HG03060 (cell line): ENCODE results near the gene PRCC.

Experiments used
- ATAC-seq: cut with Tn5 transposase; IDR thresholded peaks from one replicate; pipeline ENCODE4 v1.9.1; 2021; ENCODE audit warnings: low read depth, moderate number of reproducible peaks; ENCODE audit not compliant: unreplicated experiment

PRCC gene

DNA sequence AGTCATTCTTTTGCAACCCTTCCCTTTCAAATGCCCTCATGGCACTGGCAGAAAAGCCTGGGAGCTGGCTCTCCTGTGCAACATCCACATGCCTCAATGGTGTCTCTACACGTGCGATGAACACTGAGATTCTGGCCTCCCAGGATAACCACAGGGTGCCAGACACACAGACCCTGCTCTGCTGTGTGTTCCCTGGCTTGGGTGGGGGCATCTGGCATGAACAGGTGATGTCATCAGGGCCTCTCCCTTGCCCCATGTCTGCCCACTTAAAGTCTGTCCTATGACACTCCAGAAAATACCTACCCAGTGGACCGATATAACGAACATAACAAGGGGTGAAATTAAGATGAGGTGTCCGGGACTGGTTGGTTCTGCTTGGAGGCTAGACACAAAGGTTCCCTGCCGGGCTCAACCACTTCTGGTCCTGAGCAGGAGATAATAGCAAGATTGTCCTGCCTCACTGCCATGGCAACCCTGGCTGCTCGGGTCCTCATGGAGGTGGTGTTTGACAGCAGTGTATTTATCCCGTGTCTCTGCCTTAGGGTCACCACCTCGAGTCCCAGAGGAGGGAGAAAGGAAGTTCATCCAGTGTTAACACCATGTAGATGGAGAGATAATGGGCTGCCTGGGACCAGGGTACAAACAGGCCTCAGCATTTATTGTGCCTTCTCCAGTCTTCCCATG, 72.2 kb downstream of the PRCC start:
- ATAC-seq, result no peak

- no peak for ATAC-seq
Observed at GRCh38 chr1:156840186-156840897, 73.0 kb downstream of the PRCC start.

- ATAC-seq, result no peak
Observed at GRCh38 chr1:156840898-156841279, 73.6 kb downstream of the PRCC start.

GRCh38 chr1:156841295-156841855, 74.0 kb downstream of the PRCC start:
- ATAC-seq, result no peak

DNA sequence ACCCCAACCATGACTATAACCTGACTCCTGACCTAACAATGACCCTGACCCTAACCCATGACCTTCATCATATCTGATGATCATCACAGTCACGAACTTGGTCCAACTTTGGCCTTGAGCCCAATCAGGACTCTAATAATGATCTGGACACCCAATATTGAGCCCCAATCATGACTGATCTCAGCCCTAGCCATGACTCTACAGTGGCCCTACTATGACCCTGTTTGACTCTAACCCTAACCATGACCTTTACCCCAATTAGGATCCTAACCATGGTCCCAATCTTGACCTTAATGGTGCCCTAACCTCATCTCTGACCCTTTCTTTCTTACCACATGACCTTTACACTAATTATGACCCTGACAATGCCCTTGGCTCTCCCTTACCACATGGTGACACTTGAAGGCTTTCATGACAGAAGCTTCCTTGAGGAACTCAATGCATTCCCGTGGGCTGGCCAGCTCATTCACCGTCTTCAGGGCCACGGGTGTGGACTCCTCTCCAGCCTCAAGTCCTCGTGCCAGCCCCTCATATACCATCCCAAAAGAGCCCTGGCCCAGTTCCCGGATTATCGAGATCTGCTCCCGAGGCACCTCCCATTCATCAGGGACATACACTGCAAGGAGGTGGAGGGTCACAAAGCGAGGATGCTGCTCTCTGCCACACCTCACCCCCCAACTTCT, 75.4 kb downstream of the PRCC start:
- no peak for ATAC-seq

DNA sequence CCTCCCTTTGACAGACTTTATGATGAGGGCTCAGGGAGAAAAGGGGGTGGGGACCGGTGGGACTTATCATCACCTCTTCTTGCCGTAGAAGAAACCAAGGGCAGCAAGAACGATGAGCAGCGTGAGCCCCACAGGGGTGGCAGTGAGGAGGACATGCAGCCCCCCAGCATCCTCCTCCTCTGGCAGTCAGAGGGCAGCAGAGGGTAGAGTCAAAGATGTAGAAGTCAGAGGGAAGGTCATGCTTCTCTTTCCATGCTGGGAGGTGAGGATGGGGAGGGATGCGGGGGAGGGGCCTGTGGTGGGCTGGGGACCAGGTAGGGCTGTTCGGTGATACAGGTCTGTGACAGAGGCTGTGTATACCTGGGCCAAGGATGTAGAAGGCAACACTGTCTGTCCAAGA, 76.8 kb downstream of the PRCC start:
- ATAC-seq, result no peak

GRCh38 chr1:156844638-156845037, 77.3 kb downstream of the PRCC start:
- ATAC-seq, result no peak

- ATAC-seq, result no peak
Observed at GRCh38 chr1:156845055-156845952, 78.0 kb downstream of the PRCC start.

DNA sequence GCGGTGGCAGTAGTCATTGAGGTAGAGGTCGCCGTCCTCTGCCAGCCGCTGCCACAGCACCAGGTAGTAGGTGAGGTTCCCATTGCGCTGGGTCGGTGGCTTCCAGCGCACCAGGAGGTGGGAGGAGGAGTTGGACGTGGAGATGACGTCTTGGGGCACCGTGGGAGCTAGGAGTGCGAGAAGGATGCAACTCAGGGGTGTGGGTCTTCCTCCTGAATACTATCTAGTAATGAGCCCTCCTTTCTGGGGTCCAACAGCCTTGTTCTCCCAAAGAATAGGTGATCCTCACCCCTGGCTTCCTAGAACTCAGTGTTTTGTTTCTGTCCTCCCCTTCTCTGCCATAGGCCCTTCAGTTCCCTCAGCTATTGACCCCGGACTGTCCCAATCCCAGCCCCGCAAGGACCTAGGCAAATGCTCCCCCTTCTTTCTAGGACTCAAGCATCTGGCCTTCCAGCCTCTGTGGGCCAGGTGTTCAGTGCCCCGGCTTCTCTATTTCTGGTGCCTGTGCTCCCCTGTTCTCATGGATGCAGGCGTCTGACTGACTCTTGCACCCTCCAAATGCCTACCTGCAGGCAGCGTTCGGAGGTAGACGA, 78.7 kb downstream of the PRCC start:
- no peak for ATAC-seq

- ATAC-seq, result no peak
Observed at GRCh38 chr1:156846643-156847042, 79.3 kb downstream of the PRCC start.

DNA sequence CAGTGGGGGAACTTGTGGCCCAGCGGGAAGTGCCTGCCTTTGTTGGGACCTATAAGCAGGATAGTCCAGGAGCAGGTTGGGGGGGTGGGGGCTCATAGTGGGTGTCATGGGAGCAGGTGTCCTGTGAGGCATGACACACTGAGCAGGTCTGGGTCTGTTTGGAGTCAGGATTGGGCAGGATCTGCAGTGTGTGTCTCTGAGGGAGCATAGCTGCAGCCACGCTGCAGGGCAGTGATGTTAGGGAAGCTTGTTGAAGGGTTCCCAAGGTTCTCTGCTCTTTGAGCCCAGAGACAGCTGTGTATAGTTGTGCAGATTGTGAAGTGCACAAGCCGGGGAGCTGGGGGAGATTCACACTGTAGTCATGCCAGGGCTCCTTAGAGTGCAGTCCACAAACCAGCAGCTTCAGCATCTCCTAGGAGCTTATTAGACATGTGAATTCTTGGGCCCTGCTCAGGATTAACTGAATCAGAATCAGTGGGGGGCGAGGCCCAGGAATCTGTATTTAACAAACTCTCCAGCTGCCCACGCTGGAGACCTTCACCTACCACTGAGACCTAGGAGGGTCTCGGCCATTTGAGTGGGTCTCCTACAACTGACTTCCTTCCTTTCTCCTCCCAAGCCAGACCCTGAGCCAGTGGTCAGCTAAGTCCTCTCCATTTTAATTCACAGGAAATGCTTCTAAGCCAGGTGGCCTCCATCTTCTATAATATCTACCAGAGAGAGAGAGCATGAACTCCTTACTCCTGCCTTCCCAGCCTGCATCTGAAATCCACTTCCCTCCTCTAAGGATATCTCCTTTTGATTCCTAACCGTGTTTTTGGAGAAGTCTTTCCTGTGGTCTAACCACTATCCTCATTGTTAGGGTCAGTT, 80.5 kb downstream of the PRCC start:
- no peak for ATAC-seq

DNA sequence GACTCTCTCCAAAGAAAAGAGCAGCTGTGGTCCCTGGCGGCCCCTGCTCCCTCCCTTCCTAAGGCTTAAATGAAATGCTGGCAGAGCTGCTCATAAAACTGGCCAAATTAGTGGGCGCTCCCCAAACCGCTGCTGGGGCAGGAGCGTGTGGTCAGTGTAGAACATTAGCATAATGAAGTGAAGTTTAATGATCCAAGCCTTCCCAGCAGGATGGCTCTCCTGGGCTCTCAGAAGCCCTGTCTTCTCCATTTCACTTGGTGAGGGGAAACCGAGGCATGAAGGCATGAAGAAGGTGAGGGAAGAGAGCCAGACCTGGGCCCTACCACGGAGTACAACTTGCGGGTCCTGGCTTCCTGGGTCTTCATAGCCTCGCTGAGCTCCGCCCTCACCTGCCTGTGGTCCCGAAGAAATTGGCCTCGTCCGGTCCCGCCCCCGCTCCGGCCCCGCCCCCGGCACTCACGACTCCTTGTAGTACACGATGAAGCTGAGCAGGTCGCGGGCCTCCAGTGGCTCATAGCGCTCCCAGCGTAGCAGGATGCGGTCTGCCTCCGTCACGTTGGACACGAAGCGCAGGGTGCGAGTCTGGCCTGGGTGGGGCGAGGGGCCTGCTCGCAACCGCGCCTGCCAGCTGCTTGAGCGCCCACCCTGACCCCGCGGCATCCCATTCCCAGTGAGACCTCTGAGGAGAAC, 81.3 kb downstream of the PRCC start:
- no peak for ATAC-seq

- no peak for ATAC-seq
Observed at GRCh38 chr1:156849151-156849496, 81.8 kb downstream of the PRCC start.
